Activated T-cell treated with anti-CD3 and anti-CD28 coated beads, Interleukin-2, amount 50 U/mL, for 48 hours (primary cell): ENCODE measurements around the gene PPM1H.
"Not testable (repeated sequence)": the region's sequence is repeated elsewhere in the genome, so short reads cannot be mapped to it uniquely, and the experiment has no call there.

Experiments used
- DNase-seq, 2 experiments: peaks; one replicate each; pipeline ENCODE4 v3.0.0-alpha.2; 2020

Gene PPM1H

DNA sequence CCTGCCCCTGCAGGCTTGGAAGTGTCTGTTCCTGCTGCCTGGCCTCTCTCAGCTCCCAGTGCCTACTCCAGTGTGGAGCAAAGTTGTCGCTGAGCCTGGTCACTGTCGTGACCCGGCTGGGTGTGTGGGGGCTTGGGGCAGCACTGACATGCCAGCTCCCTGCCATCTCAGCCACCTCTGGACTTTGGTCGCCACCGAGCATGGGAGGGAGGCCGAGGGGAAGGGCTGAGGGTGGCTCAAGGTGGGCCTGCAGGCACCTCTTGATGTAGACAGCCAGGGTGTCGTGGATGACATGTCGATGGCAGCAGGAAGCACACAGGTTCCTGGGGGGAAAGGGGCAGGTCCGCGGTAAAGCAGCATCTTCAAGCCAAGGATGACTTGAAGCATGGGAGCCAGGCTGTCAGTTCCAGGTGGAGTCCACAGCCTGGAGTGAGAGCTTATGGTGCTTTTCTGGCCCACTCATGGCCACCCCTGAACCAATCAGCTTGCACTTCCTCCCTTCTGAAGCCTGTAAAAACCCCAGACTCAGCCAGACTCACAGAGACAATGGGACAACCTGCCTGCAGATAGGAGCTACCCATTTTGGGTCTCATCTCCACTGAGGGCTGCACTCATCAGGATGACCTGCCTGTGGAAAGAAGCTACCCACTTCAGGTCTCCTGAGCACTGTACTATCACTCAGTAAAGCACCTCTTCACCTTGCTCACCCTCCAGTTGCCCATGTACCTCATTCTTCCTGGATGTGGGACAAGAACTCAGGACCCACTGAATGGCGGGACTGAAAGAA, 258.2 kb downstream of the PPM1H start:
- DNase-seq: no peak

DNA sequence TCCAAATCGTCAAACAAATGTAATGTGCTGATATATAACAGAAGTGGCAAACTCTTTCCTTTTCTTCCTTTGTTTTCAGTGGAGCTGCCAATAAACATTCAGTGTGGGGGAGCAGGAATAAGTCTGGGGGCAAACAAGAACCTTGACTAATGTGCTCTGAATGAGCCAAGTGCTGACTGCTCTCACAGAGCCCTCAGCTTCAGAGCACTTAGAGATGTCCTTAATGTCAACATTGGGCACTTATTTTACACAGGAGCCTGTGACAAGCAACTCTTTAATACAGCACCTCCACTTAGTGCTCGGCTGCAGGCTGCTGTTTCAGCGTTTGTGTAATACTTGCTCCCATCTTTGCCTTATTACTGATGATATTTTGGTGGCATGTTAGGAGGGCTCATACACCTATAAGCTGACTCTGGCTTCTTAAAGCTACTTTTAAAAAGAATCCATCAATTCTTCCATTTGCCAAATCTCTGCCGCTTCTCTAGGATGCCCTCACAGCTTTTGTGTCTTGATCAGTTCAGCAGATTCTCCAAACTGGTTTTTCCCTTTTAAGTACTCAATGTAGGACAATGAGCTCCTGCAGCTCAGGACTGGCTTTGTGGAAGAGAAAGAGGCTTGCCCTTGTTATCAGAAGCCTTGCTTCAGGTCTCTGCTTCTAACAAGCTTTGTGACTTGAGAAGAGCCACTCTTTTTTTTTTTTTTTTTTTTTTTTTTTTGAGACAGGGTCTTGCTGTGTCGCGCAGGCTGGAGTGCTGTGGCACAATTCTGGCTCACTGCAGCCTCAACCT, 261.7 kb downstream of the PPM1H start:
- DNase-seq: no peak

DNA sequence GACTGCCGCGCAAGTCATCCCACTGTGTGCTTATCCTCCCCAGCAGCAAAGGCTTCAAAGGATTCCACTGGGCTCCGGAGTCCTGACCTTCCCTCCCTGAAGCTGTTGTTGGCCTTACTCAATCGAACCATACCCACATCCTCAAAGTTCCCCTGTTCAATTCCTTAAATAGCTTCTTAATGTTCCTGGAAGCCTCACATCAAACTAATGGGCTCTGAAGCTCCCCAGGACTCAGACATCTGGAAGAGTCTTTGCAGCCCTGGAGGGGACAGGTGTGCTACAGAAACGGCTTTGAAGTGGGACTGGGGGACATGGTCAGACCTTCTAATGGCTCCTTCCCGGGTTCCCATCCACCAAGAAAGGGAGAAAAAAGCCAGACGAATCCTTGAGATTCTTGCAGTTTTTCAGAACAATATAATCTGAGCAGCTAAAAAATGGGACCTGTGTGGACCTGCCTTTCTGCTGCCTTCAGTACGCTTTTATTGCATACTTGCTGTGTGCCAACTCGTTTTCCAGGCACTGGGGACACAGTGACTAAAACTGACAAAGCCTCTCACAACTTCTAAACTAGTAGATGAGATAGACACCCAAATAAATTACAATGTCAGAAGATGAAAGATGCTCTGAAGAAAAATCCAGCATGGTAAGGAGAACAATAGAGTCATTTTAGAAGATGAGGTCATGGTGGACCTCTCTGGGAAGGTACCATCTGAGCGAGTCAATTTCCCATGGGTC, 263.8 kb downstream of the PPM1H start:
- DNase-seq: no peak

DNA sequence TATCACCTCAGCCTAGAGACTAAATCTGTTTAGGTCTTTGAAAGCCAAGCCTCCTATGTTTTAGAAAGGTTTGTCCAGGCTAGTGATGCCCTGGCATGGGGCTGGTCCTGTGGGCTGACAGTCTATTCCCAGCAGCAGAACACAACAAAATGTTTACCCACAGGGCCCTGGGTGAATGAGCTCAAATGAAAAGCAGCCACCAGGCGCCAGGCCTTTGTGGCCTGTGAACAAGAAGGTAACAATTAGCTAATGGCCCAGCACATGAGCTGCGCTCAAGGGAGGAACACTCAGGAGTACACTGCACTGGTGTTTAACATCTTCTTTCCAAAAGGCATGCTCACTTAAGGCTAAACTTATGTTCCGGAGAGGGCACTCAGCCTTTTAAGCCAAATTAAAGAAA, 266.2 kb downstream of the PPM1H start:
- no peak for DNase-seq

DNA sequence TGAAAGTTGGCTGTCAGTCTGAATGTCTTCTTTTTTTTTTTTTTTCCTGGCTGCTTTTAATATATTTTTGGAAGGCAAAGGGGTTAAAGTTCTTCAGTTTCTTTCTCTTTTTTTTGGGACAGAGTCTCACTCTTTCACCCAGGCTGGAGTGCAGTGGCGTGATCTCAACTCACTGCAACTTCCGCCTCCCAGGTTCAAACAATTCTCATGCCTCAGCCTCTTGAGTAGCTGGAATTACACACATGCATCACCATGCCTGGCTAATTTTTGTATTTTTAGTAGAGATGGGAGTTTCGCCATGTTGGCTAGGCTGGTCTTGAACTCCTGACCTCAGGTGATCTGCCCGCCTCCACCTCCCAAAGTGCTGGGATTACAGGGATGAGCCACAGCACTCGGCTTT, 270.0 kb downstream of the PPM1H start:
- not testable (repeated sequence) for DNase-seq

DNA sequence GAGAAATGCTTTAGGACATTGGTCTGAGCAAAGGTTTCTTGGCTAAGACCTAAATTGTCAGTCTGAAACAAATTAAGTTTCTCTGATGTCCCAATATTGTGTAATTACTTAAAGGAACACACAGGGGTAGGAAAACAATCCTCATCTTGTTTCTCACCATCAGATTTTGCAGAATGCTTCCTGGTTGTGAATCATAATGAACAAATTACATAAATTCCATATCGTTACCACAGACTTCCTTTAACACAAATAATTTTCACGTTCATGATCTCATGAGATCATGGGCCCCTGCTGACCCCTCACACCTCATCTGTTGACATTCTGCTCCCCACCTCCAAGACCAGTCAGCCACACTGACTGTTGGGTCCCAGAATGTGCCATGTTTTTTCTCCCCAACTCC, 274.2 kb downstream of the PPM1H start:
- DNase-seq: no peak

DNA sequence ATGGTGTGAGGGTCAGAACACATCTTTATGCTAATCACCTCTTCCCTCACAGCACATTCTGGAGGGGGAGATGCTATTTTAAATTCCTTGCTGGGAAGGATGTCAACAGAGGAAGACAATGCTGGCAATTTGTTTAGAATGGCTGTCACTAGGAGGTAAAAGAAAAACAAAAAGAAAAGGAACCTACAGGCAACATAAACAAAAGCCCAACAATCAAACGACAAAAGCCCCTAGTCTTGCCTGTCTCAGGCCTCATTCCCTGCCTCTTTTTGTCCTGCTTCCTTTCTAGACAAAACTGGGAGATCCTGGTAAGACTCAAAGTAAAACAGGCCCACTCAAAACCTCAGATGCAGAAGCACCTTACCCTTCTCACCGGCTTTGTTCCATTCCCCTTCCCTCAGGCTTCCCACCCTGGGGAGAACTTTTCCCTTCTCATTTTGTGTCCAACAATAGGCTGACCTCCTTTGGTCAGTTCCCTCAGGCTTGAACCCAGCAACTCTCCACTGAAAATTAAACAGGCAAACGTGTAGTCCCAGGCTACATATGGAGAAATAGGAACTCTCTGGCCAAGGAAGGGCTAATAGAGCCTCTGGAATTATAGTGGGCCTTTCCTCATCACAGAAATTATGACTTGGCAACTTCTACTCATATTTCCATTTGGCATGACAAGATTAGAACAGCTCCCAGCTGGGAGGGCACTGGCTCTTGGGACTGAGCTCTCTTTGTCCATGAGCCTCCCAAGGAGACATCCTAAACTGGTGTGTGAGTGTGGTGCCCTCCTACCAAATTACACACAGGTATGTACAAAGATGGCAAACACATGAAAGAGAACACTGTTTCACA, 275.3 kb downstream of the PPM1H start:
- no peak for DNase-seq

DNA sequence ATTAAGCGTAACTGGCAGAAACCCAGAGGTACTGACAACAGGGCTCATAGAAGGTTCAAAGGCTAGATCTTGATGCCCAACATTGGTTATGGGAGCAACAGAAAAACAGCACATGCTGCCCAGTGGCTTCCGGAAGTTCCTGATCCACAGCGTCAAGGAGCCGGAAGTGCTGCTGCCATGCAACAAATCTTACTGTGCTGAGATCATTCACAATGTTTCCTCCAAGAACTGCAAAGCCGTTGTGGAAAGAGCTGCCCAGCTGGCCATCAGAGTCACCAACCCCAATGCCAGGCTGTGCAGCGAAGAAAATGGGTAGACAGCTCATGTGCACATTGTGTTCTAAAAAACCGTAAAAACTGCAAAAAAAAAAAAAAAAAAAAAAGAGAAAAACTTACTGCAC, 276.0 kb downstream of the PPM1H start:
- DNase-seq: no peak

DNA sequence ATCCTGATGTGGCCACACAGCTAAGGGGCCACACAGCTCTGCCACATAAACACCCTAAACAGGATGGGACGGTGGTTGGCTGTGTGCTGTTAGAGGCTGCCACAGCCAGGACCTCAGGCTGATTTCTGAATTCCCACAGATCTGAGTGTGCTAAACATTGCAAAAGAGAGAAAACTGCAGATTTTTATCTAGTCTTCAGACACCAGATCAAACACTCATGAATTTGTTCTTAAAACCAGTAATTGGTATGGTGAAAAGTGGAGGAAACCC, 277.7 kb downstream of the PPM1H start:
- no peak for DNase-seq

DNA sequence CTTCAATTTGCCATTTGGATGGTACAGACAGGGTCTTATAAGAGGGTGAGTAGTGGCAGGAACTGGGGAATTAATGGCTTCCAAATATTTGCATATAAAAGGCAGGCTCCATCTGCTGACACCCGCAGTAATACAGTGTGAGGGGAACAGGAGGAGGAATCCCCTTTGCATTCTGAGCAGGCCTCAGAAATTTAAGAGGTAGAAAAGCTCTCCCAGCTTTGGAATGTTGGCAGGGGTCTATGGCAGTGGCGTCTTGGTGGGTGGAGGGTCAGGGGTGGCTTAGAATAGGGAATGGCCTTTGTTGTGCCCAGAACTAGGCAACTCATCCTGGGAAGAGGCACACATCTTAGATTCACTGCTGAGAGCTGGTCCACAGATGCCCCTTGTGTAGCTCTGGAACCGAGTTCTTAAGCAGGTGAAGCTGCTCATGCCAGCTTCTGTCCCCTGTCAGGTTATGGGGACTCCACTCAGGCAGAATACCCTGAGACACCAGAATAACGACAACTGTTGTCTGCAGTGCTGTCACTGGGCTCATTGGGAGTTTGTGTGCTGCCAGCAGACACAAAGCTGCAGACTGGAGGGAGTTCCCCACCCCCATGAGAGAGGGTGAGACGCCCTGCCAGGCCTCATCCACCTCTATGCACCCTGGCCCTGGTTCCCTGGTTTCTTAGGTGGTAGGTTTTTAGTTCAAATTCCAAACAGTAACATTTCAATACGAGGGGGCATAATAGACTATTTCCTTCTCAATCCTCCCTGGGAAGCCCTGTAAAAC, 278.2 kb downstream of the PPM1H start:
- no peak for DNase-seq

DNA sequence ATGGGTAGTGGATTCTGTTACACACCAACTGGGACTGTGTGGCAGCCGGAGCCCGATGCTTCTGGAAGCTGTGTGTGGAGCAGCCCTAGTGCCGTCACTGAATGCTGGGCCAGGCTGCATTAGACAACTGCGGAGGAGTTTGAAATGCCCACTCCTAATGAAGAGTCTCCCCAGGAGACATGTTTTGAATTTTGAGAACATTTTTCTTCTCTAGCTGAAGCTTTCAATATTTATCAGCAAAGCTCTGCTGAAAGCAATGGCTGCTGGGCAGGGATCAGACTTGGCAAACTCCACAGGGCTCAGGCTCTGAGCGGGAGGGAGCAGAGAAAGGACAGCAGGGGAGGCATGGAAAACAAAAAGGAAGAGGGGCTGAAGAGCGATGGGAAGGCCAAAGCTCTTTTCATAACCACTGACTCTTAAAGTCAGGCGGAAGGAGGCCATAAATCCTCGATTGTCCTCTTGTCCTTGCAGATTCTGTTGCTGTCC, 279.2 kb downstream of the PPM1H start:
- no peak for DNase-seq

DNA sequence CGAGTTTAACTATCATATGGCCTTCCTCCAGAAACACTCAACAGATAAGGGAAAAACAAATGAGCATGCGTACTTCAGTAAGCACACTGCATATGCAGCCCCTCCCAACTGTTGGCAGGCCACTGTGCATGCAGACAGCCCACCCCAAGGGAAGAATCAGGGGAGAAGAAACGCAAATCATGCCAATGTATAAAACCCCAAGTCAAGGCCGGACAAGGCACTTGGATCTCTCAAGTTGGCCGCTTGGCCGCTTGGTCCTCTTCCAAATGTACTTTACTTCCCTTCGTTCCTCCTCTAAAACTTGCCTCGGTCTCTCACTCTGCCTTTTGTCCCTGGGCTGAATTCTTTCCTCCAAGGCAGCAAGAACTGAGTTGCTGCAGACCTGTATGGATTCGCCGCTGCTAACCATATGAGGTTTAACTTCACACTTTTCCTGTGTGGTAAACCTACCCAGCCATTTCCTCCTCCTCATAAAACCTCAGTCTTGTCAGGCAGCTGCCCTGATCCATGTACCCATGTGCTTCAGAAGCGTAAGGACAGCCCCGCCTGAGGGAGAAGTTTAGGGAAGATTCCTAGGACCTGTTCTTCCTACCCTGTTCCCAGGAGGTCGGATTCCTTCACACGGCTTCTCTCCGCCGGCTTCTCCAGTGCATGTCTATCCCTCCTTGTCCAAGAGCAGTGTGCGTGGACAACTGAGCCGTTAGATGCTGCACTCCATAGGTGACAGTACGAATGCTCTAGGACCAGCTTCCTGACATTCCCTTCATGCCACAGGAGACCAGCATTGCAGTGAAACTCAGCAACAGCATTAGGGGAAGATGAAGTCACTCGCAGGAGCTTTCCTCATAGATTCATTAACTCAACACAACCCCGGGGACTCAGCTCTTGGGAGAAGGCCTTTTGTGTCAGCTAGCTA, 280.4 kb downstream of the PPM1H start:
- DNase-seq: no peak

DNA sequence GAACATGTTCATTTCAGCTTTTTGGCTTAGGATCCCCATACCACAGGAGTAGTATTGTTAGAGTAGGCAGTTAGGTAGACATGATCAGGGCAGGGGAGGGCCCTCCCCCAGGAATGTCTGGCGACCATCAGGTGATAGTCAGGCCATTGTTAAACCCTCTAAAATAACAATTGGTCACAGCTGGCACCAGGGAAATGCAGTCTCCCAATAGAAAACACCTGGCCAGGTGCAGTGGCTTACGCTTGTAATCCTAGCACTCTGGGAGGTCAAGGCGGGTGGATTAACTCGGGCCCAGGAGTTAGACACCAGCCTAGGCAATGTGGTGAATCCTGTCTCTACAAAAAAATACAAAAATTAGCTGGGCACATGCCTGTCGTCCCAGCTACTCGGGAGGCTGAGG, 281.2 kb downstream of the PPM1H start:
- DNase-seq: no peak

DNA sequence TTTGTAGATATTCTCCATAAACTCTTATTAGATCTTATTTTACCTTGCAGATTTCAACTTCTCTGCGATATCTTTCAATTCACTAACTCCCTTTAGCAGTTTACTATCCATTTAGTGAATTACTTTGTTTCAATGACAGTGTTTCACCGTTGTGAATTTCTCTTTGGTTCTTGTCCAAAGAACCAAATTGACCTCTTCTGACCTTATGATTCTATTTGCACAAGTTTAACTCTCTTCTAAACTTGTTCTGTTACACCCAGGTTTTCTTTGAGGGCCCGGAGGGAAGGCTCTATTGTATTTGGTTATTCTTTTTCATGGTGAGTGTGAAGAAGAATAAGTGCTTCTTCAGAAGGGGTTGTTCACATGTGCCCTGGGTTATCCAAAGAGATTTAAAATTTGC, 281.6 kb downstream of the PPM1H start:
- no peak for DNase-seq

DNA sequence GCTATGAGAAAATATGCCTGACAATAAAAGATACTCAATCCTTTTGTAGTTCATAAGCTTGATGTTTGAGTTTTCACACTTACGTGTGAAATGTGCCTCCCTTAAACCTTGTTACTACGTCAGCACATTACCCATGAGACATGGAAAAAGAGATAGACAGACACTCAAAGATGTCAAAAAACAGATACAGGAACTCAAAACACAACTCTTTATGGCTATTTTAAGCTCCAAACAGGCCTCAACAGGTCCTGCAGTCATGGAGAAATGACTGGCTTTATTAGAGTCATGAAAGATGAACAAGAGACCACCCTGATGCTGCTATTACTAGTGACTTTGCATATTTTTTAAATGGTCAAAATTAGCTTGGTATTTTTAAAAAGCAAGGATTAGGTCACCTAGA, 283.8 kb downstream of the PPM1H start:
- no peak for DNase-seq

DNA sequence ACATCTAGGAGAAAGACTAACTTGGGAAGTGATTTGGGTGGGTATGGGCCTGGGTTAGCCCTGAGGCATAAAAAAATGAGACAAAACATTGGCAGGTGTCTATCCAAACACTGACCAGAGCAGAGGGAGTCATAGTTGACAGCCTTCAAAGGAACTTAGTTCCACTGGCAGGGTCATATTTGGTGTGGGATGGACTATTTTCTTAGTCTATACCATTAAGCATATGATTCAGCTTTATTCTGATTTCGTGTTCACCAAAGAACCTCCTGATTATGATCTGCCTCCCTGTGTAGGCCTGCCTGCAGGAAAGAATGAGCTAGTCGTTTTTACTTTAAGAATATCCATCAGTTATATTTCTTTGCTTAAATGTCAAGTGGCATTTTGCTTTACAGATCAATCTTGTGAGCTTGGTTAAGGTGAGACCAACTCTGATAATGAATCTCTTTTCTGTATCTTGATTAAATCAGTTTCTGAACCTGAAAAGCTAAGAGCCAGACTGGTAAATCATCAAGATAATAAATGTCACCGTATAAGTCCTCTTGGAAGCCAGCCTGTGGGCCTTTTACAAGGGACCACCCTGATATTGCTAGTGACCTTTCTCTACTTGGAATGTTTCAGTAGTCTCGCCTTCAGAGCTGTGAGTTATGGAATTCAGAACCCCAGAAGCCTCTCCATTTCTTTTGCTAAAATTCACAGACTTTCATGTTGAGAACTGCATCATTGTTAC, 285.4 kb downstream of the PPM1H start:
- no peak for DNase-seq

DNA sequence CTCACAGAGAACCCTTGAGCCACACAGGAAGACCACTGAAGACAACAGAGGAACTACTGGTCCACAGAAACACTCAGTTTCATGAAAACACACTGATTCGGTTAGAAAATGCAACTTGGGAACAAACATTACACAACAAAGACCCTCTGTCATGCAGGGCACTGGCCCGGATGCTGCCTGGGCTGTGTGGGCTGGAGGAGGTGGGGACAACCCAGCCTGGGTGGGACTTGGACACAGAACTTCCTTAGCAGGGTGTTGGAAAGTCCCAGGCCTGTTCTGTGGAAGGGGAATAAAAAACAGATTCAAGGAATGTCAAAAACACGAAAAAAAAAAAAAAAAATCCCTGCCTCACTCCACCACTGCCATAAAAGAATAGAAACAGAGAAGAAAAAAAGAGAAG, 287.4 kb downstream of the PPM1H start:
- no peak for DNase-seq

DNA sequence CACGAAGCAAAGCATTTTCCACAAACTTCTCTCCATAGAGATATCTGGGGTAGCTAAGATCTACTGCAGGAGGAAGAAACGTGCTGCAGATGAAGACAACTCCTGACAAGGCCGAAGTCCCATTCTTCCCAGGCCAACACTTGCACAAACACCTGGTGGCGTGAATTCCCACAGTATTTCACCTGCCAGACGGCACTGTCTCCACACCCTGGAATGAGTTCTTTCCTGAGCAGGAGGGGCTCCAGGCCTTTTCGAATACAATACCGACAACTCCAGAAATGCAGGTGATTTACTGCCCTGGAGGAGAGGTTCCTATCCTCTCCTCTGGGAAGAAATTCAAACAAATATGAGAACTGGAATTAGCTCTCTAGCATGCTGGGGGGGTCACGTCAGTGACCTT, 288.4 kb downstream of the PPM1H start:
- DNase-seq: no peak

DNA sequence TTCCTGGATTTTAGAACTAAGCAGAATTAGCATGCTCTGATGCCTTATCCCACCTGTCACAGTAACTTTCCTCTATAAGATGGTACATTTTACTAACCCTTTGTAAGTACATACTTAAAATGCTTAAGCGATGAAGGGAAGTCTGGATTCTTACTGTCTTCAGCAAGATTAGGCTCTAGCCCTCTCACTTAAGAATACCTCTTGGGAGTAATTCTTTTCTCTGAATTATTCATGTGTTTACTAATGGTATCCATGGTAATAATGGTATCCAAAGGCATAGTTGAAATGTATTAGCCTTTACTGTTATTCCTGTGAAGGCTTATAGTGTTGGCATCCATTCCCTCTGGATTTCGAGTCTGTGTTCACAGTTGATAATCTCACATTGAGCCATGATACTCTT, 291.5 kb downstream of the PPM1H start:
- DNase-seq: no peak

DNA sequence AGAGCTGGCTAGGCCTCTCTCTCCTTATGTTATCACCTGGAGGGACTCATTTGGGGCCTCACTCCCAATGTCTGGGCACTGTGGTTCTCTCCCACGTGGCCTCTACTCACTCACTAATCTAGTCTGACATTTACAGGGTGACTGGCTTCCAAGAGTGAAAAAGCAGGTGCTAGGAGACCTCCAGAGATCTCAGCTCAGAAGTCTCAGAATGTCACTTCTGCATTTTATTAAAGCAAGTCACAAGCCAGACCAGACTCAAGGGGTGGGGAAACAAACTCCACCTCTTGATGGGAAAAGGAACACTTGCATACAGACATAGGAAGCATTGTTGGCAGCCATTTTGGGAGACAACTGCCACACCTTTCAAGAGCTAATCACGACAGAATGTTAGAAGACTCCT, 292.5 kb downstream of the PPM1H start:
- DNase-seq: no peak
